T-cell (primary cell): ENCODE data around the gene HES4. TPM values are rescaled to one million over a fixed set of nuclear protein-coding genes. Genes with fewer than 3 reads are reported as not detected.

ENCODE experiments used
- ATAC-seq, 4 experiments: fragments of 200-7000 bp in 3 of 4; fragments of 150-1000 bp in 1 of 4; cut with Tn5 transposase; replicated peaks in 1 of 4; 1 replicate in 3 of 4; 2 replicates in 1 of 4; pipeline ENCODE4 v1.10.0; 2021; ENCODE audit warnings: moderate library complexity in 3 of 4, mild to moderate bottlenecking in 2 of 4, moderate number of reproducible peaks in 1 of 4
- CTCF ChIA-PET, 2 donors: fragments of 300-600 bp; sonication (Branson Sonifier 250); formaldehyde crosslinking; loops; one replicate each; lab custom pipeline; 2022; ENCODE audit warnings: antibody characterized with exemption in 2 of 2; lab: Charles Lee
- POLR2A ChIA-PET, 2 donors: fragments of 300-600 bp; sonication (Branson Sonifier 250); formaldehyde crosslinking; loops; one replicate each; lab custom pipeline; 2022; ENCODE audit warnings: antibody characterized with exemption in 2 of 2; lab: Charles Lee
- DNase-seq, 35 experiments: peaks; one replicate each; pipeline versions ENCODE4 v3.0.0 to v3.0.0-alpha.2; 2013 to 2023
- H3K27ac ChIP-seq: one replicate; pipeline ENCODE4 v1.5.1; 2013; ENCODE audit warnings: low read length
- H3K27me3 ChIP-seq, 2 experiments: replicated peaks in 1 of 2; 1 replicate in 1 of 2; 2 replicates in 1 of 2; pipeline versions ENCODE4 v1.6.1 to v1.7.0; 2013; ENCODE audit warnings: low read length in 1 of 2, mixed read lengths in 1 of 2; ENCODE audit not compliant: control insufficient read depth in 2 of 2, insufficient read depth in 2 of 2; ENCODE audit errors: extremely low read depth in 1 of 2
- H3K36me3 ChIP-seq, 2 donors: 1 replicate in 1 of 2; 2 replicates in 1 of 2; pipeline versions ENCODE4 v1.6.1 to v1.7.0; 2013; ENCODE audit warnings: low read length in 1 of 2; ENCODE audit not compliant: control insufficient read depth in 2 of 2, insufficient read depth in 1 of 2; ENCODE audit errors: extremely low read depth in 1 of 2
- H3K4me1 ChIP-seq, 2 experiments: 1 replicate in 1 of 2; 2 replicates in 1 of 2; pipeline versions ENCODE4 v1.6.1 to v1.7.0; 2013; ENCODE audit warnings: low read length in 2 of 2, mixed read lengths in 1 of 2; ENCODE audit not compliant: insufficient read depth in 2 of 2, control insufficient read depth in 1 of 2; ENCODE audit errors: extremely low read depth in 1 of 2
- H3K4me3 ChIP-seq, 2 donors: 1 replicate in 1 of 2; 2 replicates in 1 of 2; pipeline versions ENCODE4 v1.5.1 to v1.7.0; 2013; ENCODE audit warnings: mild to moderate bottlenecking in 2 of 2, low read length in 1 of 2, moderate library complexity in 1 of 2; ENCODE audit not compliant: control insufficient read depth in 1 of 2; ENCODE audit errors: extremely low read depth in 1 of 2
- H3K9me3 ChIP-seq: 2 replicates; pipeline ENCODE4 v1.7.0; 2013
- H3K27ac Mint-ChIP-seq, 2 donors: one replicate each; pipeline ENCODE4 v1.8.0; 2020 to 2021; ENCODE audit warnings: mild to moderate bottlenecking in 2 of 2, mixed read lengths in 2 of 2
- H3K27me3 Mint-ChIP-seq, 2 donors: one replicate each; pipeline ENCODE4 v1.8.0; 2021 to 2022; ENCODE audit warnings: mixed read lengths in 2 of 2
- H3K36me3 Mint-ChIP-seq: one replicate; pipeline ENCODE4 v1.8.0; 2021; ENCODE audit warnings: mixed read lengths
- H3K4me1 Mint-ChIP-seq, 3 donors: one replicate each; pipeline ENCODE4 v1.8.0; 2020 to 2022; ENCODE audit warnings: mixed read lengths in 3 of 3, mild to moderate bottlenecking in 1 of 3
- H3K4me3 Mint-ChIP-seq, 3 donors: one replicate each; pipeline ENCODE4 v1.8.0; 2020 to 2022; ENCODE audit warnings: mild to moderate bottlenecking in 3 of 3, mixed read lengths in 3 of 3, moderate library complexity in 3 of 3
- H3K9me3 Mint-ChIP-seq, 3 donors: one replicate each; pipeline ENCODE4 v1.8.0; 2020 to 2022; ENCODE audit warnings: mixed read lengths in 3 of 3
- WGBS: methylation state at CpG from one replicate; pipeline ENCODE4 v1.1.5; 2013; ENCODE audit warnings: missing lambda C conversion rate; ENCODE audit not compliant: insufficient coverage; 5-methylcytosine and 5-hydroxymethylcytosine counted together
- total RNA-seq, 35 experiments: library from RNA in 6 of 35; stranded (reverse) in 6 of 35; fragments of 120-200 nt in 1 of 35; gene quantifications; one replicate each; pipeline versions ENCODE4 v1.2.1 to v1.2.4 and lab custom pipeline; 2013 to 2026

The HES4 gene
- total RNA-seq, 5 donors from 2014 or later (not counting 1 experiment from before 2014, with no cell fraction given) = 1.5 to 11.9 (median 2.6) TPM

DNA sequence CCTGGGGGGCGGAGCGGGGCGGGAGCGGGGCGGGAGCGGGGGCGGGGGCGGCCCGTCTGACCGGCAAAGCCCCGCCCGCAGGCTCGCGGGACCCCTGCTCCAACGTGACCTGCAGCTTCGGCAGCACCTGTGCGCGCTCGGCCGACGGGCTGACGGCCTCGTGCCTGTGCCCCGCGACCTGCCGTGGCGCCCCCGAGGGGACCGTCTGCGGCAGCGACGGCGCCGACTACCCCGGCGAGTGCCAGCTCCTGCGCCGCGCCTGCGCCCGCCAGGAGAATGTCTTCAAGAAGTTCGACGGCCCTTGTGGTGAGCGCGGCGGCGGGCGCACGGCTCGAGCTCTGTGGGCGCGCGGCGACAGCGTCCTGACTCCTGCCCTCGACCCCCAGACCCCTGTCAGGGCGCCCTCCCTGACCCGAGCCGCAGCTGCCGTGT lies 41.2 kb upstream of the HES4 start:
- Histone ChIP-seq H3K4me3 (no peak overlapping the region), H3K27ac (no peak overlapping the region), H3K27me3 (peaks cover 0 to 40% of the 10 kb centered on the region in 2 experiments), H3K36me3 (no peaks in the 10 kb centered on the region), H3K4me1 (peaks cover 0 to 21% of the 10 kb centered on the region in 2 experiments), H3K9me3 (no peaks in the 10 kb centered on the region)
- ChIA-PET POLR2A (no interaction called here), CTCF (interaction anchor here in 1 of 2 donors (0.8 to 1.2 kb wide), 2 partner anchors 27 to 57 kb away, joined by 4 read pairs; no protein-coding TSS in a partner anchor)
- 63% methylated on average over 55 of the region's 60 CpGs for whole genome bisulfite sequencing
- Mint-ChIP-seq H3K9me3 (no peaks in the 10 kb centered on the region), H3K36me3 (no peaks in the 10 kb centered on the region), H3K27me3 (peaks cover 6 to 12% of the 10 kb centered on the region in 2 donors), H3K27ac (no peak overlapping the region), H3K4me1 (peaks cover 11 to 20% (median 16%) of the 10 kb centered on the region in 3 donors), H3K4me3 (no peak overlapping the region)
- ATAC-seq (peak; percentile 4 to 47 (median 12)), DNase-seq (no peak)

DNA sequence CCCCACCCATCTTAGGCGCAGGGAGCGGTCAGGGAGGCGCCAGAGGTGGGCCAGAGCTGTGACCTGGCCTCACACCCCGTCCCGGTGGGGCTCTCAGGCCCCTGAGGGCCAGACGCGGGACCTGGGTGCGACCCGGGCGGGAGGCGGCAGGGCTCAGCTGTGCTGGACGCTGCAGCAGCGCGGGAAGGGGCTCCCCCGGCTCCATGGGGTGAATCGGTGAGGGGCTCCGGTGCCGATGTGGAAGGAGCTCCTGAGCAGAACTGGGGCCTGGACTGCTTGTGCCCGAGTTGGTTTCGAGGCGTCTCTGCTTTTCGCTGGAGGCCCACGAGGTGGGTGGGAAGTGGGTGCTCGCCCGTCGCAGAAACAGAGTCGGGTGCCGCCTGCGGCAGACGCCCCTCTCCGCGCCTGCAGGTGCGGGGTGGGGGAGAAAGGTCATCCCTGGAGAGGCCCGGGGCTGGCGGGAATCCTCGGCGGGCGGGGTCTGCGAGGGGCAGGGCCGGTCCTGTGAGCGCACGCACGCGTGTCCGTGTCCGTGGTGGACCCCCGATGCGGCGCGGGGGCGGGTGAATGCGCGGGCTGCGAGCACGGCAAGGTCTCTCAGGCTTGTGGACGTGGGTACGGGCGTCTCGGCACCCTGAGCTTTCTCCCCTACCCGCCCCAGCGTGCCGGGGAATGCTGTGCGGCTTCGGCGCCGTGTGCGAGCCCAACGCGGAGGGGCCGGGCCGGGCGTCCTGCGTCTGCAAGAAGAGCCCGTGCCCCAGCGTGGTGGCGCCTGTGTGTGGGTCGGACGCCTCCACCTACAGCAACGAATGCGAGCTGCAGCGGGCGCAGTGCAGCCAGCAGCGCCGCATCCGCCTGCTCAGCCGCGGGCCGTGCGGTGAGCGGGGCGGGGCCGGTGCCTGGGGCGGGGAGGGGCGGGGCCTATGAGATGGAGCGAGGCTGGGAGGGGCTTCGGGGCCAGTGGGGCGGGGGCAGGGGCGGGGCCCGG lies 40.4 kb upstream of the HES4 start:
- Histone ChIP-seq H3K9me3 (no peaks in the 10 kb centered on the region), H3K4me3 (peak overlapping the region; percentile 26 to 36), H3K27ac (no peak overlapping the region), H3K36me3 (no peaks in the 10 kb centered on the region), H3K27me3 (peaks cover 0 to 48% of the 10 kb centered on the region in 2 experiments), H3K4me1 (peaks cover 0 to 21% of the 10 kb centered on the region in 2 experiments)
- POLR2A ChIA-PET = interaction anchor here (0.6 kb wide), 2 partner anchors 20 to 175 kb away, joined by 3 to 4 read pairs; partner anchors contain the start of gene AGRN (in 1 of the 2)
- no peak overlapping the region for H3K27ac Mint-ChIP-seq
- peaks cover 11 to 20% (median 16%) of the 10 kb centered on the region in 3 donors for H3K4me1 Mint-ChIP-seq
- DNase-seq = peak; percentile 60 to 92 (median 80)
- CTCF ChIA-PET = interaction anchor here in 1 of 2 donors (0.7 to 1.2 kb wide), 3 partner anchors 26 to 56 kb away, joined by 4 read pairs; no protein-coding TSS in a partner anchor
- WGBS = 2% methylated on average over 83 of the region's 99 CpGs
- peak overlapping the region; percentile 57 to 77 (median 66) for H3K4me3 Mint-ChIP-seq
- ATAC-seq = peak; percentile 91 to 92 (median 92)
- no peaks in the 10 kb centered on the region for H3K36me3 Mint-ChIP-seq
- no peaks in the 10 kb centered on the region for H3K9me3 Mint-ChIP-seq
- H3K27me3 Mint-ChIP-seq = peaks cover 10 to 17% of the 10 kb centered on the region in 2 donors

DNA sequence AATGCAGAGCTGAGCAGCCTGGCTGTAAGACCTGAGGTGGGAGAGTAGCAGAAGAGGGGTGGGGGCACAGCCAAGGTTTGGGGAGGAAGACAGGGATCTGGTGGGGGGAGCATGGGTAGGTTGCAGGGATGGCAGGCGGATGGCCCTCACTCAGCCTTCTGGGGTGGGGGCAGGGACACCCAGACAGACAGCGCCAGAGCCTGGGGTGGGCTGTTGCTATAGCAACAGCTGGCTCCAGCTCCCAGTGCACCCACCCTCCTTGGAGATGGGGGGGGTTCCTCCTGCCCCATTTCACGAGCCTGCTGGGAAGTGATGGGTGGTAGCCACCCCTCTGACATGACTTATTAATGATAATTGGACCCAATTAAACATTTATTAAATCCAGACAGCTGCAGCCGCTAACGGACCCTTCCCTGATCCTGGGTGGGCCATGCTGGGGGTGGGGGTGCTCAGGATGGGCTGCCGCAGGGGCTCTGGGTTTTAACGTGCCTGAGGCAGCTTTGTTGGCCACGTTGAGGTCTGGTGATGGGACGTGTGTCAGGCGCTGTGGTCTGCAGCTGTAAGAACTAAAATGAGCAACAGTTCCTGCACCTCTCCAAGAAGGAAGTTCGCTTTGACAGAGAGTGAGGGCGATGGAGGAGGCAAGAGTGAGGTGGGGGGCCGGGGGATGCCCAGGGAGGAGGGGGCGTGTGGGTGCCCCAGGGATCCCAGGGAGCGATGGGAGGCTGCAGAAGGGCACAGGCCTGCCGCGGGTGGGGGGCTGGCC lies 39.4 kb upstream of the HES4 start:
- Mint-ChIP-seq H3K27ac (no peak overlapping the region), H3K36me3 (no peaks in the 10 kb centered on the region), H3K4me3 (peak overlapping the region; percentile 57 to 77 (median 66)), H3K9me3 (no peaks in the 10 kb centered on the region), H3K27me3 (peaks cover 10 to 21% of the 10 kb centered on the region in 2 donors), H3K4me1 (peaks cover 11 to 21% (median 16%) of the 10 kb centered on the region in 3 donors)
- peaks cover 0 to 25% of the 10 kb centered on the region in 2 experiments for H3K4me1 ChIP-seq
- no peak overlapping the region for H3K27ac ChIP-seq
- ATAC-seq (no peak), DNase-seq (peak in 1 of 35 experiments; percentile 26)
- H3K27me3 ChIP-seq = peaks cover 0 to 58% of the 10 kb centered on the region in 2 experiments
- ChIA-PET POLR2A (no interaction called here), CTCF (no interaction called here)
- H3K36me3 ChIP-seq = no peaks in the 10 kb centered on the region
- H3K9me3 ChIP-seq = no peaks in the 10 kb centered on the region
- 13% methylated on average over 10 of the region's 17 CpGs for WGBS
- no peak overlapping the region for H3K4me3 ChIP-seq

DNA sequence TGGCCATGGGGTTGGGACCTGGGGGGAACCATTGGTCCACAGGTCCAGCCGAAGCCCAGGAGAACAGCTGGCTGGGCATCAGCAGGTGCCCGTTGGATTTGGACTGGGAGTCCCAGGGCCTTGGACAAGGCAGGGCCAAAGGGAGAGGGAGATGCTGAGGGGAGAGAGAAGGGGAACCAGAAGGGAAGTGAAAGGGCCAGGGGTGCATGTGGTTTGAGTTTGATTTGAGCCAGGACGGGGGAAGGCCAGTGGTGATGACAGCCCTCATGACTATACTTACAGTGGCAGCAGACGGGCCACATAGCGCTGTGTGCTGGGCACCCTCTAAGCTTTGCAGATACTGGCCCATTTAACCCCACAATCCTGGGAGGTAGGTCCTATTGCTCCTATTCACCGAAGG lies 38.8 kb upstream of the HES4 start:
- Histone ChIP-seq H3K4me3 (no peak overlapping the region), H3K36me3 (no peaks in the 10 kb centered on the region), H3K27me3 (peaks cover 0 to 64% of the 10 kb centered on the region in 2 experiments), H3K27ac (no peak overlapping the region), H3K9me3 (no peaks in the 10 kb centered on the region), H3K4me1 (peaks cover 0 to 31% of the 10 kb centered on the region in 2 experiments)
- H3K4me1 Mint-ChIP-seq = peaks cover 11 to 21% (median 16%) of the 10 kb centered on the region in 3 donors
- H3K4me3 Mint-ChIP-seq = peak overlapping the region in 2 of 3 donors; percentile 47 to 77
- CTCF ChIA-PET = no interaction called here
- DNase-seq (no peak), ATAC-seq (no peak)
- 90% methylated on average over 2 of the region's 6 CpGs for WGBS
- POLR2A ChIA-PET = no interaction called here
- no peaks in the 10 kb centered on the region for H3K36me3 Mint-ChIP-seq
- H3K27ac Mint-ChIP-seq = no peak overlapping the region
- no peaks in the 10 kb centered on the region for H3K9me3 Mint-ChIP-seq
- peaks cover 10 to 22% of the 10 kb centered on the region in 2 donors for H3K27me3 Mint-ChIP-seq

DNA sequence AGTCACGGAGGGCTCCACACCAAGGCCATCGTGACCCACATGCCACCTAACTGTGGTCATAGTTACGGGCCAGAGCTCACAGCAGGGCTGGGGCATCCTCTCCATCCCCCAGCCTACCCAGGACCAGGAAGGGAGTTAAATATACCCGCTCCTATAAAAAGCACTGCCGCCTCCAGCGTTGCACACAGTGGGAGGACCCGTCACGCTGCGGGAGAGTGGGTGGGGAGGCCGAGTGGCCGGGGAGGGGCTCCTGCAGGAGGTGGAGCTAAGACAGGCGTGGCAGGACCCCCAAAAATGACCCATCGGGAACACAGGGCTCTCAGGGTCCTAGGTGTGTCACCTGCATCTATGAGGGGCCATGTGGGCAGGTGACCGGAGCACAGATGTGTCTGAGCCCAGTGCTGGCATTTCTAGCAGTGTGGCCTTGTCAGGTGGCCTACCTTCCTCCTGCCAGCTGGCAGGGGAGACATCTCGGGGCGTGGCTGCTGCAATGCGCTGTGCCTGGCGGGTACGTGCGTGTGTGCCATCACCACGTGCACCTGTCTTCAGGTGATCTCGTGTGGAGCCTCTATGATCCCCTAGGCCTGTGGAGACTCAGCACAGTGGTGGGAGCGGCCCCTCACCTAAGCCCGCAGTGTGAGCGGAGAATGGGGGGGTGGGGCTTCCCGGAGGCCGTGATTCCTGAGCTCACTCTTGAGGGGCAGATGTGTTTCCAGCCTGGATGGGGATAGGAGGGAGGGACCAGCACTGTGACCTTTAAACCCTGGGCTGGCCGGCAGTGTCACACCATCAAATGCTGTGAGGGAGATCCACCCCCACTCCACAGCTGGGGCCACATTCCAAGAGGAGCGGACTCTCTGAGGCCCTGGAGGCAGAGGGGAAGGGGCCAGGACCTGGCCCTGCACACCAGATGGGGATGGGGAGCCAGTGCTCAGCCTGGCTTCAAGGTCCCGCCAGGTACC lies 37.8 kb upstream of the HES4 start:
- 81% methylated on average over 19 of the region's 30 CpGs for WGBS
- Histone ChIP-seq H3K27me3 (peaks cover 0 to 69% of the 10 kb centered on the region in 2 experiments), H3K9me3 (no peaks in the 10 kb centered on the region), H3K4me1 (peaks cover 0 to 37% of the 10 kb centered on the region in 2 experiments), H3K4me3 (no peak overlapping the region), H3K27ac (no peak overlapping the region), H3K36me3 (no peaks in the 10 kb centered on the region)
- CTCF ChIA-PET = no interaction called here
- POLR2A ChIA-PET = no interaction called here
- ATAC-seq (no peak), DNase-seq (no peak)
- no peak overlapping the region for H3K27ac Mint-ChIP-seq
- H3K9me3 Mint-ChIP-seq = no peaks in the 10 kb centered on the region
- no peak overlapping the region for H3K4me3 Mint-ChIP-seq
- H3K4me1 Mint-ChIP-seq = peaks cover 11 to 22% (median 16%) of the 10 kb centered on the region in 3 donors
- no peaks in the 10 kb centered on the region for H3K36me3 Mint-ChIP-seq
- peaks cover 10 to 22% of the 10 kb centered on the region in 2 donors for H3K27me3 Mint-ChIP-seq
